ENCODE data around the gene EXOC3L2. TPM values are rescaled to one million over a fixed set of nuclear protein-coding genes. Genes with fewer than 3 reads are reported as not detected.

The EXOC3L2 gene
- total RNA-seq, 1 experiment from 2014 or later = not detected

DNA sequence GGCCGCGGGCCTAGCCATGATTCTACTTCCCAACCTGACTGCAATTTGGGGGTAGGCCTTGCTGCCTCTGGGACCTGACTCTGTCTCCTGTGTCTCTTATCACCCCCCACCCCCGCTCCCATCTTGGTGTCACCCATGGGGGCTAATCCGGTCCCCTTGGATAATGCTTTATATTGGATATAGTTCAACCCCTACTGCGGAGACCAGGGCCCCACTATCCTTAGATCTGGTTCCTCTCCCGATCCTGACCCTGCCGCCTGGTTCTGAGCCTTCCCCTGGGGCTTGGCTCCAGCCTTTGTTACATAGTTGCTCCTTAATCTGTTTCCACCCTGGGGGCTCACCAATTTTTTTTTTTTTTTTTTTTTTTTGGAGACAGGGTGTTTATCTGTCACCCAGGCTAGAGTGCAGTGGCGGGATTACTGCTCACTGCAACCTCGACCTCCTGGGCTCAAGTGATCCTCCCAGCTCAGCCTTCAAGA lies 65.3 kb downstream of the EXOC3L2 start:
- CTCF ChIA-PET = interaction anchor here (0.5 to 2.1 kb wide), 3 partner anchors 25 to 143 kb away, joined by 3 to 5 read pairs (median 3); no protein-coding TSS in a partner anchor
- H3K36me3 Mint-ChIP-seq (ENCODE audit: insufficient read depth, unreplicated experiment) = peaks cover 44% of the 10 kb centered on the region
- H3K27me3 Mint-ChIP-seq (ENCODE audit: unreplicated experiment) = no peaks in the 10 kb centered on the region
- DNase-seq = no peak
- no TSS peak for BruUV-seq (replicated peaks)
- peak overlapping the region; percentile 66 for H3K27ac Mint-ChIP-seq (ENCODE audit: unreplicated experiment)
- TF ChIP-seq, protein P1, sequence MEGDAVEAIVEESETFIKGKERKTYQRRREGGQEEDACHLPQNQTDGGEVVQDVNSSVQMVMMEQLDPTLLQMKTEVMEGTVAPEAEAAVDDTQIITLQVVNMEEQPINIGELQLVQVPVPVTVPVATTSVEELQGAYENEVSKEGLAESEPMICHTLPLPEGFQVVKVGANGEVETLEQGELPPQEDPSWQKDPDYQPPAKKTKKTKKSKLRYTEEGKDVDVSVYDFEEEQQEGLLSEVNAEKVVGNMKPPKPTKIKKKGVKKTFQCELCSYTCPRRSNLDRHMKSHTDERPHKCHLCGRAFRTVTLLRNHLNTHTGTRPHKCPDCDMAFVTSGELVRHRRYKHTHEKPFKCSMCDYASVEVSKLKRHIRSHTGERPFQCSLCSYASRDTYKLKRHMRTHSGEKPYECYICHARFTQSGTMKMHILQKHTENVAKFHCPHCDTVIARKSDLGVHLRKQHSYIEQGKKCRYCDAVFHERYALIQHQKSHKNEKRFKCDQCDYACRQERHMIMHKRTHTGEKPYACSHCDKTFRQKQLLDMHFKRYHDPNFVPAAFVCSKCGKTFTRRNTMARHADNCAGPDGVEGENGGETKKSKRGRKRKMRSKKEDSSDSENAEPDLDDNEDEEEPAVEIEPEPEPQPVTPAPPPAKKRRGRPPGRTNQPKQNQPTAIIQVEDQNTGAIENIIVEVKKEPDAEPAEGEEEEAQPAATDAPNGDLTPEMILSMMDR (IDR thresholded peaks at IDR 0.05; ENCODE audit: unreplicated experiment) = no peak
- intact Hi-C loops (cut with micrococcal nuclease; ENCODE audit: unreplicated experiment) = no loop called here
- peak overlapping the region; percentile 79 for H3K4me3 Mint-ChIP-seq (ENCODE audit: low read depth, unreplicated experiment)
- H3K9me3 Mint-ChIP-seq (ENCODE audit: low read depth, unreplicated experiment) = no peaks in the 10 kb centered on the region
- peaks cover 8% of the 10 kb centered on the region for H3K4me1 Mint-ChIP-seq (ENCODE audit: low read depth, unreplicated experiment)

DNA sequence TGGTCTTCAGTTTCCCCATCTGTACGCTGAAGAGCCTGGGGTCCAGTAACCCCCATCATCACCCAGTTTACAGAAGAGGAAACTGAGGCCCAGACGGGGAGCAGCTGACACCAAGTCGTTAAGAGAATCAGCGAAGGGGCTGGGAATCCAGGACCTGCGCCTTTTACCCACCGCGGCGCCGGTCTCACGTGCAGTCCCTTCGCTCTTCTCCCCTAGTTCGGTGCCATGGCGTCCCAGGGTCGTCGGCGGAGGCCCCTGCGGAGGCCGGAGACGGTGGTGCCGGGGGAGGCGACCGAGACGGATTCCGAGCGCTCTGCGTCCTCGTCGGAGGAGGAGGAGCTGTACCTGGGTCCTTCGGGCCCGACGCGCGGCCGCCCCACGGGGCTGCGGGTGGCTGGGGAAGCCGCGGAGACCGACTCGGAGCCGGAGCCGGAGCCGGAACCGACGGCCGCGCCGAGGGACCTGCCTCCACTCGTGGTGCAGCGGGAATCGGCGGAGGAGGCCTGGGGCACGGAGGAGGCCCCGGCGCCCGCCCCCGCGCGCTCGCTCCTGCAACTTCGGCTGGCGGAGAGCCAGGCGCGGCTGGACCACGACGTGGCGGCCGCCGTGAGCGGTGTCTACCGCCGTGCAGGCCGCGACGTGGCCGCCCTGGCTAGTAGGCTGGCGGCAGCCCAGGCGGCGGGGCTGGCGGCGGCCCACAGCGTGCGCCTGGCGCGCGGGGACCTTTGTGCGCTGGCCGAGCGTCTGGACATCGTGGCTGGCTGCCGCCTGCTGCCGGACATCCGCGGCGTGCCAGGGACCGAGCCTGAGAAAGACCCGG lies 65.9 kb downstream of the EXOC3L2 start:
- H3K27me3 Mint-ChIP-seq (ENCODE audit: unreplicated experiment) = no peaks in the 10 kb centered on the region
- CTCF ChIA-PET = interaction anchor here (0.5 to 2.3 kb wide), 10 partner anchors 15 to 260 kb away, joined by 3 to 13 read pairs (median 4); no protein-coding TSS in a partner anchor
- H3K4me1 Mint-ChIP-seq (ENCODE audit: low read depth, unreplicated experiment) = peaks cover 8% of the 10 kb centered on the region
- peak; percentile 66 for DNase-seq
- no peaks in the 10 kb centered on the region for H3K9me3 Mint-ChIP-seq (ENCODE audit: low read depth, unreplicated experiment)
- TSS peak; percentile 66 for BruUV-seq (replicated peaks)
- intact Hi-C loops (cut with micrococcal nuclease; ENCODE audit: unreplicated experiment) = no loop called here
- peaks cover 44% of the 10 kb centered on the region for H3K36me3 Mint-ChIP-seq (ENCODE audit: insufficient read depth, unreplicated experiment)
- TF ChIP-seq, protein P1 (IDR thresholded peaks at IDR 0.05; ENCODE audit: unreplicated experiment) = no peak
- H3K4me3 Mint-ChIP-seq (ENCODE audit: low read depth, unreplicated experiment) = peak overlapping the region; percentile 79
- H3K27ac Mint-ChIP-seq (ENCODE audit: unreplicated experiment) = peak overlapping the region; percentile 90

DNA sequence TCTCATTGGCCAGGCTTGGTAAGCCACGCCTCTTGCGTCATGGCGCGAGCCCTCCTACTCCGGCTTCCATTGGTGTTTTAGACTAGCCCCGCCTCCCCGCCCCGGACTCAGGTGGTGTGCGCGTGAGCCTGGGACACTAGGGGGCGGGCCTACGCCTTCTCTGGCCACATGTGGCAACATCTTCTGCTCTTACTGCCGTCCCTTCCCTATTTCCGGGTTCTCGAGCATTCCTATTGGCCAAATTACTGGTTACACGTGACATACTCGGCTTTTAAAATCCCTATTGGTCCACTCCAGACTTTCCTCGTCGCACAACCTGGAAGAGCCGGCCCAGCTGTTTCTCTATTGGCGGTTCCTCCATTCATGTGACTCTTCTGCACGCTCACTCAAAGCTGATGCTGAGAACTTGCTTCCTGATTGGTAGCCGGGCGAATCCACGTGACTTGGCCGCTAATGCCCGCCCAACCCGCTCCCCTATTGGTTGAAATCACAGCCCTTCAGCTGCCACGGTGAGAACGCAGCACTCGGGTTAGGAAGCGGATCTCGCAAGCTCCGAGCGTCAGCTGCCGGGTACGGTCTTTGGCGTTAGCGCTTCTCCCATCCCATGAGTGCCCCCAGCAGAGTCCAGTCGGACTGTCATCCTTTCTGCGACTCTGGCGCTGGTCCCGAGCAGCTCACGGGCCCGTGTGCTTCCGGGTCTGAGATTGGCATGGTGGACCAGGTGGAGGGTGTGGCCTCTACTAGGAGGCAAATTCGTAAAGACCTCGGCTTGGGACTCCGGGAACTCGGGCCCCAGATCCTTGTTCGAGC lies 66.7 kb downstream of the EXOC3L2 start, which contains the start of gene BLOC1S3:
Gene BLOC1S3 (plus strand): TSS at position 523 of the 810 bp plus-strand sequence. CDS start 513 bp downstream, outside the sequence.
- no TSS peak for BruUV-seq (replicated peaks)
- CTCF ChIA-PET = interaction anchor here (0.5 to 2.3 kb wide), 19 partner anchors 8 to 261 kb away, joined by 3 to 13 read pairs (median 4); no protein-coding TSS in a partner anchor
- peak; percentile 100 for DNase-seq

More for the DNA sequence above, 66.7 kb downstream of the EXOC3L2 start, which contains the start of gene BLOC1S3:
- peaks cover 44% of the 10 kb centered on the region for H3K36me3 Mint-ChIP-seq (ENCODE audit: insufficient read depth, unreplicated experiment)
- TF ChIP-seq, protein P1 (IDR thresholded peaks at IDR 0.05; ENCODE audit: unreplicated experiment) = peak; percentile 39
- no peaks in the 10 kb centered on the region for H3K9me3 Mint-ChIP-seq (ENCODE audit: low read depth, unreplicated experiment)
- intact Hi-C loops (cut with micrococcal nuclease; ENCODE audit: unreplicated experiment) = no loop called here
- peak within 1 kb of the TSS; percentile 90 for H3K27ac Mint-ChIP-seq (ENCODE audit: unreplicated experiment)
- no peaks in the 10 kb centered on the region for H3K27me3 Mint-ChIP-seq (ENCODE audit: unreplicated experiment)
- peaks cover 8% of the 10 kb centered on the region for H3K4me1 Mint-ChIP-seq (ENCODE audit: low read depth, unreplicated experiment)
- H3K4me3 Mint-ChIP-seq (ENCODE audit: low read depth, unreplicated experiment) = peak within 1 kb of the TSS; percentile 79

All from Calu3 (cell line).